ENCODE data around the gene FRMD3. TPM values are rescaled to one million over a fixed set of nuclear protein-coding genes. Genes with fewer than 3 reads are reported as not detected.

Gene FRMD3
- total RNA-seq, 1 experiment from 2014 or later, result 1.4 TPM

DNA sequence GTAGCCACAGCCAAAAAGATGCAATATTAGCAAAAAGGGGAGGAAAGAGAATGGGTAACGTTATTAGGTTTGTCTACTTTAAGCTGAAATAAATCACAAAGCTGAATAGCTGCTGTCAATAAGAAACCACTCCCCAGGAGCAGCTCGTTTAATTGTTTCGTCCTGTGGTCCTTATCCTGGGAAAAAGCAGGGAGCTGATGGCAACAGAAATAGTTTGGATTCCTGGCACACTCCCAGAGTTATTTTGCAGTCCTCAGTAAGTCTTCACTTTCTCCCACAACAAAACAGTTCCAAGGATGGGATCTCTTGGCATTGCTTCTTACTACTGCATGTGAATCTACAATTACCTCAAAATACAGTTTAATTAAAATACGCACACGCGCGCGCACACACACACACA is 28.8 kb downstream of the FRMD3 start (continued):
- TF ChIP-seq MLX (CRISPR knock-in tag; IDR thresholded peaks at IDR 0.05) (no peak), CDX4 (CRISPR knock-in tag; IDR thresholded peaks at IDR 0.05; ENCODE audit: borderline replicate concordance) (no peak), E2F5 (CRISPR knock-in tag; IDR thresholded peaks at IDR 0.05) (no peak), HMGXB4 (CRISPR knock-in tag; IDR thresholded peaks at IDR 0.05) (no peak), TP53 (CRISPR knock-in tag; IDR thresholded peaks at IDR 0.05) (no peak), FOXJ3 (CRISPR knock-in tag; IDR thresholded peaks at IDR 0.05; ENCODE audit: borderline replicate concordance) (no peak)
- TF ChIP-seq, protein P1, sequence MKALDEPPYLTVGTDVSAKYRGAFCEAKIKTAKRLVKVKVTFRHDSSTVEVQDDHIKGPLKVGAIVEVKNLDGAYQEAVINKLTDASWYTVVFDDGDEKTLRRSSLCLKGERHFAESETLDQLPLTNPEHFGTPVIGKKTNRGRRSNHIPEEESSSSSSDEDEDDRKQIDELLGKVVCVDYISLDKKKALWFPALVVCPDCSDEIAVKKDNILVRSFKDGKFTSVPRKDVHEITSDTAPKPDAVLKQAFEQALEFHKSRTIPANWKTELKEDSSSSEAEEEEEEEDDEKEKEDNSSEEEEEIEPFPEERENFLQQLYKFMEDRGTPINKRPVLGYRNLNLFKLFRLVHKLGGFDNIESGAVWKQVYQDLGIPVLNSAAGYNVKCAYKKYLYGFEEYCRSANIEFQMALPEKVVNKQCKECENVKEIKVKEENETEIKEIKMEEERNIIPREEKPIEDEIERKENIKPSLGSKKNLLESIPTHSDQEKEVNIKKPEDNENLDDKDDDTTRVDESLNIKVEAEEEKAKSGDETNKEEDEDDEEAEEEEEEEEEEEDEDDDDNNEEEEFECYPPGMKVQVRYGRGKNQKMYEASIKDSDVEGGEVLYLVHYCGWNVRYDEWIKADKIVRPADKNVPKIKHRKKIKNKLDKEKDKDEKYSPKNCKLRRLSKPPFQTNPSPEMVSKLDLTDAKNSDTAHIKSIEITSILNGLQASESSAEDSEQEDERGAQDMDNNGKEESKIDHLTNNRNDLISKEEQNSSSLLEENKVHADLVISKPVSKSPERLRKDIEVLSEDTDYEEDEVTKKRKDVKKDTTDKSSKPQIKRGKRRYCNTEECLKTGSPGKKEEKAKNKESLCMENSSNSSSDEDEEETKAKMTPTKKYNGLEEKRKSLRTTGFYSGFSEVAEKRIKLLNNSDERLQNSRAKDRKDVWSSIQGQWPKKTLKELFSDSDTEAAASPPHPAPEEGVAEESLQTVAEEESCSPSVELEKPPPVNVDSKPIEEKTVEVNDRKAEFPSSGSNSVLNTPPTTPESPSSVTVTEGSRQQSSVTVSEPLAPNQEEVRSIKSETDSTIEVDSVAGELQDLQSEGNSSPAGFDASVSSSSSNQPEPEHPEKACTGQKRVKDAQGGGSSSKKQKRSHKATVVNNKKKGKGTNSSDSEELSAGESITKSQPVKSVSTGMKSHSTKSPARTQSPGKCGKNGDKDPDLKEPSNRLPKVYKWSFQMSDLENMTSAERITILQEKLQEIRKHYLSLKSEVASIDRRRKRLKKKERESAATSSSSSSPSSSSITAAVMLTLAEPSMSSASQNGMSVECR (CRISPR knock-in tag; IDR thresholded peaks at IDR 0.05; ENCODE audit: borderline replicate concordance), result no peak
- TF ChIP-seq, protein P2, sequence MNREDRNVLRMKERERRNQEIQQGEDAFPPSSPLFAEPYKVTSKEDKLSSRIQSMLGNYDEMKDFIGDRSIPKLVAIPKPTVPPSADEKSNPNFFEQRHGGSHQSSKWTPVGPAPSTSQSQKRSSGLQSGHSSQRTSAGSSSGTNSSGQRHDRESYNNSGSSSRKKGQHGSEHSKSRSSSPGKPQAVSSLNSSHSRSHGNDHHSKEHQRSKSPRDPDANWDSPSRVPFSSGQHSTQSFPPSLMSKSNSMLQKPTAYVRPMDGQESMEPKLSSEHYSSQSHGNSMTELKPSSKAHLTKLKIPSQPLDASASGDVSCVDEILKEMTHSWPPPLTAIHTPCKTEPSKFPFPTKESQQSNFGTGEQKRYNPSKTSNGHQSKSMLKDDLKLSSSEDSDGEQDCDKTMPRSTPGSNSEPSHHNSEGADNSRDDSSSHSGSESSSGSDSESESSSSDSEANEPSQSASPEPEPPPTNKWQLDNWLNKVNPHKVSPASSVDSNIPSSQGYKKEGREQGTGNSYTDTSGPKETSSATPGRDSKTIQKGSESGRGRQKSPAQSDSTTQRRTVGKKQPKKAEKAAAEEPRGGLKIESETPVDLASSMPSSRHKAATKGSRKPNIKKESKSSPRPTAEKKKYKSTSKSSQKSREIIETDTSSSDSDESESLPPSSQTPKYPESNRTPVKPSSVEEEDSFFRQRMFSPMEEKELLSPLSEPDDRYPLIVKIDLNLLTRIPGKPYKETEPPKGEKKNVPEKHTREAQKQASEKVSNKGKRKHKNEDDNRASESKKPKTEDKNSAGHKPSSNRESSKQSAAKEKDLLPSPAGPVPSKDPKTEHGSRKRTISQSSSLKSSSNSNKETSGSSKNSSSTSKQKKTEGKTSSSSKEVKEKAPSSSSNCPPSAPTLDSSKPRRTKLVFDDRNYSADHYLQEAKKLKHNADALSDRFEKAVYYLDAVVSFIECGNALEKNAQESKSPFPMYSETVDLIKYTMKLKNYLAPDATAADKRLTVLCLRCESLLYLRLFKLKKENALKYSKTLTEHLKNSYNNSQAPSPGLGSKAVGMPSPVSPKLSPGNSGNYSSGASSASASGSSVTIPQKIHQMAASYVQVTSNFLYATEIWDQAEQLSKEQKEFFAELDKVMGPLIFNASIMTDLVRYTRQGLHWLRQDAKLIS (CRISPR knock-in tag; IDR thresholded peaks at IDR 0.05; ENCODE audit: borderline replicate concordance), result no peak

- ChIA-PET CTCF (no interaction called here), POLR2A (no interaction called here)
- peaks cover 5% of the 10 kb centered on the region for H3K4me1 Mint-ChIP-seq
- H3K27ac Mint-ChIP-seq, result no peak overlapping the region
- no peaks in the 10 kb centered on the region for H3K36me3 Mint-ChIP-seq
- DNase-seq (ENCODE audit: low spot score) (no peak), ATAC-seq (no peak)
- no peak overlapping the region for H3K4me3 Mint-ChIP-seq
- no peaks in the 10 kb centered on the region for H3K27me3 Mint-ChIP-seq (ENCODE audit: low read depth)
- H3K9me3 Mint-ChIP-seq, result peaks cover 8% of the 10 kb centered on the region; the same call in 1 of the 2 replicates
- TF ChIP-seq SMAD3 (CRISPR knock-in tag; IDR thresholded peaks at IDR 0.05; ENCODE audit: borderline replicate concordance), result no peak
- no peak for TF ChIP-seq NFYB (CRISPR knock-in tag; conservative IDR thresholded peaks at IDR 0.05; ENCODE audit: low read depth)
- no peak for TF ChIP-seq MXD4 (CRISPR knock-in tag; IDR thresholded peaks at IDR 0.05; ENCODE audit: borderline replicate concordance)
- no peak for TF ChIP-seq SOX15 (CRISPR knock-in tag; IDR thresholded peaks at IDR 0.05)
- TF ChIP-seq ZNF138 (CRISPR knock-in tag; conservative IDR thresholded peaks at IDR 0.05), result no peak
- TF ChIP-seq TCF7 (CRISPR knock-in tag; IDR thresholded peaks at IDR 0.05; ENCODE audit: low read depth), result no peak
- TF ChIP-seq ZNF219 (CRISPR knock-in tag; IDR thresholded peaks at IDR 0.05; ENCODE audit: borderline replicate concordance), result no peak
- no peak for TF ChIP-seq CREM (CRISPR knock-in tag; IDR thresholded peaks at IDR 0.05)
- TF ChIP-seq, protein P3, sequence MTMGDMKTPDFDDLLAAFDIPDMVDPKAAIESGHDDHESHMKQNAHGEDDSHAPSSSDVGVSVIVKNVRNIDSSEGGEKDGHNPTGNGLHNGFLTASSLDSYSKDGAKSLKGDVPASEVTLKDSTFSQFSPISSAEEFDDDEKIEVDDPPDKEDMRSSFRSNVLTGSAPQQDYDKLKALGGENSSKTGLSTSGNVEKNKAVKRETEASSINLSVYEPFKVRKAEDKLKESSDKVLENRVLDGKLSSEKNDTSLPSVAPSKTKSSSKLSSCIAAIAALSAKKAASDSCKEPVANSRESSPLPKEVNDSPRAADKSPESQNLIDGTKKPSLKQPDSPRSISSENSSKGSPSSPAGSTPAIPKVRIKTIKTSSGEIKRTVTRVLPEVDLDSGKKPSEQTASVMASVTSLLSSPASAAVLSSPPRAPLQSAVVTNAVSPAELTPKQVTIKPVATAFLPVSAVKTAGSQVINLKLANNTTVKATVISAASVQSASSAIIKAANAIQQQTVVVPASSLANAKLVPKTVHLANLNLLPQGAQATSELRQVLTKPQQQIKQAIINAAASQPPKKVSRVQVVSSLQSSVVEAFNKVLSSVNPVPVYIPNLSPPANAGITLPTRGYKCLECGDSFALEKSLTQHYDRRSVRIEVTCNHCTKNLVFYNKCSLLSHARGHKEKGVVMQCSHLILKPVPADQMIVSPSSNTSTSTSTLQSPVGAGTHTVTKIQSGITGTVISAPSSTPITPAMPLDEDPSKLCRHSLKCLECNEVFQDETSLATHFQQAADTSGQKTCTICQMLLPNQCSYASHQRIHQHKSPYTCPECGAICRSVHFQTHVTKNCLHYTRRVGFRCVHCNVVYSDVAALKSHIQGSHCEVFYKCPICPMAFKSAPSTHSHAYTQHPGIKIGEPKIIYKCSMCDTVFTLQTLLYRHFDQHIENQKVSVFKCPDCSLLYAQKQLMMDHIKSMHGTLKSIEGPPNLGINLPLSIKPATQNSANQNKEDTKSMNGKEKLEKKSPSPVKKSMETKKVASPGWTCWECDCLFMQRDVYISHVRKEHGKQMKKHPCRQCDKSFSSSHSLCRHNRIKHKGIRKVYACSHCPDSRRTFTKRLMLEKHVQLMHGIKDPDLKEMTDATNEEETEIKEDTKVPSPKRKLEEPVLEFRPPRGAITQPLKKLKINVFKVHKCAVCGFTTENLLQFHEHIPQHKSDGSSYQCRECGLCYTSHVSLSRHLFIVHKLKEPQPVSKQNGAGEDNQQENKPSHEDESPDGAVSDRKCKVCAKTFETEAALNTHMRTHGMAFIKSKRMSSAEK (CRISPR knock-in tag; IDR thresholded peaks at IDR 0.05; ENCODE audit: borderline replicate concordance), result no peak
- TF ChIP-seq ZNF423 (CRISPR knock-in tag; IDR thresholded peaks at IDR 0.05), result no peak
Observed at GRCh38 chr9:83508067-83508466, 30.1 kb downstream of the FRMD3 start.

All from WTC11 (cell line).